ENCODE measurements around the gene KCNC1.

KCNC1 gene

DNA sequence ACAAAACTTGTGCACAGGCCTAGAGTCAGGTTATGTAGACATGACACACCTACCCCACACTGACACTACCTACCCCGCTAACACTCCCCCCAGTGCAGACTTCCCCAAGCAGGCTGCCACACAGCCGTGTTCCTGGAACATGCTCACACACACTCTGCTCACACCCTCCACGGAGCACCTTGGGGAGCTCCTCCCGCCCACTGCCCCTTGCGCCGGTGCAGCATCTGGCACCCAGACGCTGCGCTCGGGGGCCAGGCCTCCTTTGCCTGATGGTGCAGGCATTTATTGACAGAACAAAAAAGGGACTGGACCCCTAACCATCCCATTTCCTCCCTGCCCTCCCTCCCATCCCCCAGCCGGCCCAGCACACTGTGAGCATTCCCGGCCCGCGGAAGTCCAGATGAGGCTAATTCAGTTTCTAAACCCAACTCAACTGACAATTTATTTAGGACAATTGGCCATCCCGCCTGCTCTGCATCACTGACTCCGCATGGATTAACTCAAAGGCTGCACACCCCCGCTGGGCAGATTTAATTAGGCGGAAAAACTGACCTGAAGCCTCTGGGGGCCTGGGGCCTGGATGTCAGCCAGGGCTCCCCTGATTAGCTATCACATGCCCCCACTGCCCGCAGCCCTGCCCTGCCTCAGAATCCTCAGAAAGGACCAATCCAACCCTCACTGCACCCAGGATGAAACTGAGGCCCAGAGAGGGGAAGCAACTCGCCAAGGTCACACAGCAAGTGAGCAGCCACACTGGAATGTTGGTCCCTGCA is 30.1 kb downstream of the KCNC1 start:
- H3K4me3 ChIP-seq (ENCODE audit: low read depth, low read length) = no peak overlapping the region
- TF ChIP-seq, protein P1, sequence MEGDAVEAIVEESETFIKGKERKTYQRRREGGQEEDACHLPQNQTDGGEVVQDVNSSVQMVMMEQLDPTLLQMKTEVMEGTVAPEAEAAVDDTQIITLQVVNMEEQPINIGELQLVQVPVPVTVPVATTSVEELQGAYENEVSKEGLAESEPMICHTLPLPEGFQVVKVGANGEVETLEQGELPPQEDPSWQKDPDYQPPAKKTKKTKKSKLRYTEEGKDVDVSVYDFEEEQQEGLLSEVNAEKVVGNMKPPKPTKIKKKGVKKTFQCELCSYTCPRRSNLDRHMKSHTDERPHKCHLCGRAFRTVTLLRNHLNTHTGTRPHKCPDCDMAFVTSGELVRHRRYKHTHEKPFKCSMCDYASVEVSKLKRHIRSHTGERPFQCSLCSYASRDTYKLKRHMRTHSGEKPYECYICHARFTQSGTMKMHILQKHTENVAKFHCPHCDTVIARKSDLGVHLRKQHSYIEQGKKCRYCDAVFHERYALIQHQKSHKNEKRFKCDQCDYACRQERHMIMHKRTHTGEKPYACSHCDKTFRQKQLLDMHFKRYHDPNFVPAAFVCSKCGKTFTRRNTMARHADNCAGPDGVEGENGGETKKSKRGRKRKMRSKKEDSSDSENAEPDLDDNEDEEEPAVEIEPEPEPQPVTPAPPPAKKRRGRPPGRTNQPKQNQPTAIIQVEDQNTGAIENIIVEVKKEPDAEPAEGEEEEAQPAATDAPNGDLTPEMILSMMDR (IDR thresholded peaks at IDR 0.05; ENCODE audit: control insufficient read depth, extremely low read depth, insufficient read depth) = no peak
- DNase-seq (ENCODE audit: low read depth) = no peak

- TF ChIP-seq, protein P1 (IDR thresholded peaks at IDR 0.05; ENCODE audit: control insufficient read depth, extremely low read depth, insufficient read depth) = no peak
- H3K4me3 ChIP-seq (ENCODE audit: low read depth, low read length) = no peak overlapping the region
- DNase-seq (ENCODE audit: low read depth) = no peak
Observed at GRCh38 chr11:17765356-17766072, 30.9 kb downstream of the KCNC1 start.

GRCh38 chr11:17766073-17766359 is 31.4 kb downstream of the KCNC1 start:
- TF ChIP-seq, protein P1 (IDR thresholded peaks at IDR 0.05; ENCODE audit: control insufficient read depth, extremely low read depth, insufficient read depth) = no peak
- H3K4me3 ChIP-seq (ENCODE audit: low read depth, low read length) = no peak overlapping the region
- no peak for DNase-seq (ENCODE audit: low read depth)

DNA sequence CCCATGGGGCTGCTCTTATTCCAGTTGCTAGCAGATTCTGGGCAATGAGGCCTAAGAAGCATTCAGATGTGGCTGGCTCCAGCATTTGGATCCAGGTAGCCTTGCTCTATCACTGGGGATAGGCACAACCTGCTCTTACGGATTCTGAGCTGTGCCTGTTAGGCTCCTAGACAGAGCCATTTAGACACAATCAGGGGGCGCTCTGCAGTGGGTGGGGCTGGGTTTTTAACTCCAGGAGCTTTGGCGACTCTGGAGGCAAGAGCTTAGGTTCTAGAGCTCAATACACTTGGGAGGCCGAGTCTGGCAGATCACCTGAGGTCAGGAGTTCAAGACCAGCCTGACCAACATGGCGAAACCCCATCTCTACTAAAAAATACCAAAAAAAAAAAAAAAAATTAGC is 32.0 kb downstream of the KCNC1 start:
- no peak for DNase-seq (ENCODE audit: low read depth)

DNA sequence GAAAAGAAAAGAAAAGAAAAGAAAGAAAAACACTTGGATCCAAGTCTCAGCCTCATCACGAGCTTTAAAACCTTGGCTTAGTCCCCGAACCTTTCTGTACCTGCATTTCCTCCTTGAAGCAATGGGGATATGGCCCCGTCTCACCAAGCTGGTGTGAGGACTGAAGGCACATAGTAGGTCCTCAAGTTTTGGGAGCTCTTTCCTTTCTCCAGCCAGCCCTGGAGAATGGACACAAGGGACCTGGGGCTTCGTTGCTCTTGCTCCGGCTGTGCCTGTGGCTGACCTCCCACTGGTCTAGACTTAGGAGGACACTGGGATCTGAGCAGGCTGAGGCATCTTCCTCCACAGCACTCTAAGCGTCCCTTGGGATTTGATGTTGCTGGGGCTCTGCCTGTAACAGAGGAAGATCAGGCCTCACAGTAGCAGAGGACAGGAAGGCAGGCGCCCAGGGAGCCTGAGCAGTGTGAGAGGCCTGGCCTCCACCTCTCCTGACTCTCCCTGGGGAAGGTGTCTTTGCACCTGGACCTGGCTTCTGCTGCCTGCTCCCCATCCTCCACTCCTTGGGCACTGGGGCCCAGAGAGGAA is 32.8 kb downstream of the KCNC1 start:
- DNase-seq (ENCODE audit: low read depth) = no peak
- TF ChIP-seq, protein P1 (IDR thresholded peaks at IDR 0.05; ENCODE audit: control insufficient read depth, extremely low read depth, insufficient read depth) = no peak
- H3K4me3 ChIP-seq (ENCODE audit: low read depth, low read length) = no peak overlapping the region

More for the DNA sequence above, 32.0 kb downstream of the KCNC1 start:
- TF ChIP-seq, protein P1 (IDR thresholded peaks at IDR 0.05; ENCODE audit: control insufficient read depth, extremely low read depth, insufficient read depth) = no peak
- H3K4me3 ChIP-seq (ENCODE audit: low read depth, low read length) = no peak overlapping the region

DNA sequence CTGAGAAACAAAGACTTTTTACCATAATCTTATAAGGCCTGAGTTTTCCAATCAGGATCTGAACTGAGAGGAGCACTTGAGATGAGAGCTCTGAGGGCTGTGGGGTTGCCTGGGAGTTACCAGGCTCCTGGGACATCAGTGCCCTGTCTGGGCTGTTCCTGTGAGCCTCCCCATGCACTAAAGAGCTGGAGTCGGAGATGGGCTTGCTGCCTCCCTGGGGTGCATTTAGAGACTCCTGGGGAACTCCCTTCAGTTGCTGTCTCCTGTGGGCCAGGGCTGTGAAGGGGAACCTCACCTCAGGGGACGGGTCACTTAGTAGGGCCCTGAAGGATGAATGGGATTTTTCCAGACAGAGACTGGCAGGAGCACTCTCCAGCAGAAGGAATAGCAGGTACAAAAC is 33.3 kb downstream of the KCNC1 start:
- H3K4me3 ChIP-seq (ENCODE audit: low read depth, low read length) = no peak overlapping the region
- DNase-seq (ENCODE audit: low read depth) = no peak
- TF ChIP-seq, protein P1 (IDR thresholded peaks at IDR 0.05; ENCODE audit: control insufficient read depth, extremely low read depth, insufficient read depth) = no peak

Data from LNCaP clone FGC (cell line).